Stimulated activated naive CD8-positive, alpha-beta T cell treated with anti-CD3 and anti-CD28 coated beads, Interleukin-15, Interleukin-2, amounts not matched to agents 100 ng/mL and 50 ng/mL, for 24 hours (primary cell): ENCODE results near the gene SFXN5.

Experiments used
- H3K27ac Mint-ChIP-seq: one replicate; pipeline ENCODE4 v1.8.0; 2021; ENCODE audit warnings: mild to moderate bottlenecking, mixed read lengths
- H3K27me3 Mint-ChIP-seq: one replicate; pipeline ENCODE4 v1.8.0; 2021; ENCODE audit warnings: mixed read lengths
- H3K36me3 Mint-ChIP-seq: one replicate; pipeline ENCODE4 v1.8.0; 2021; ENCODE audit warnings: low read depth, mixed read lengths
- H3K4me1 Mint-ChIP-seq: one replicate; pipeline ENCODE4 v1.8.0; 2021; ENCODE audit warnings: low read depth, mixed read lengths
- H3K4me3 Mint-ChIP-seq: one replicate; pipeline ENCODE4 v1.8.0; 2021; ENCODE audit warnings: mild to moderate bottlenecking, mixed read lengths
- H3K9me3 Mint-ChIP-seq: one replicate; pipeline ENCODE4 v1.8.0; 2021; ENCODE audit warnings: mixed read lengths

Gene SFXN5

DNA sequence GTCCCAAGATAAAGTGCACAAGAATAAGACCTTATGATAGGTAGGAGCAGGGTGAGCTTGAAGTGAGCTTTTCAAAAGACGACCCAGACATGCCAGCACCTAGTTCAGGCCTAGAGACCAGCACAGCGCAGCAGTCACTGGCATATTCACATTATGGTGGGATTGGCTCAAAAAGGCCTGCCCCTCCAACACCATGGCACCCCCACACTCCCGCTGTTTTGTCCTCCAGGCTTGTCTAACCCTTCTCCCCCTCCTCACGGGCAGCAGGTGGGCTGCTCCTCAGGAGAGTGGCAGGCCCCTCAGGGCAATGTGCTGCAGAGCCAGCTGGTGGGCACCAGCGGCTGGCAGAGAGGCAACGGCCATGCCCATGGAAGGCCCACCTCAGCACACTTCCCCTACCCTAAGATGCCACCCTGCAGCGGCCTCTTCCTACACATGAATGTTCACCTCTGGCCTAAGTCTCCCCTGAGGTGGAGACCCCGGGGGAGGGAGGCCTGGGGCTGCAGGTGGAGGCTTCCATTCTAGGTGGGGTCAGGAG, 128.6 kb downstream of the SFXN5 start:
- H3K27ac Mint-ChIP-seq = no peak overlapping the region
- H3K9me3 Mint-ChIP-seq = no peaks in the 10 kb centered on the region
- no peaks in the 10 kb centered on the region for H3K27me3 Mint-ChIP-seq
- no peak overlapping the region for H3K4me3 Mint-ChIP-seq
- no peaks in the 10 kb centered on the region for H3K36me3 Mint-ChIP-seq
- H3K4me1 Mint-ChIP-seq = no peaks in the 10 kb centered on the region

DNA sequence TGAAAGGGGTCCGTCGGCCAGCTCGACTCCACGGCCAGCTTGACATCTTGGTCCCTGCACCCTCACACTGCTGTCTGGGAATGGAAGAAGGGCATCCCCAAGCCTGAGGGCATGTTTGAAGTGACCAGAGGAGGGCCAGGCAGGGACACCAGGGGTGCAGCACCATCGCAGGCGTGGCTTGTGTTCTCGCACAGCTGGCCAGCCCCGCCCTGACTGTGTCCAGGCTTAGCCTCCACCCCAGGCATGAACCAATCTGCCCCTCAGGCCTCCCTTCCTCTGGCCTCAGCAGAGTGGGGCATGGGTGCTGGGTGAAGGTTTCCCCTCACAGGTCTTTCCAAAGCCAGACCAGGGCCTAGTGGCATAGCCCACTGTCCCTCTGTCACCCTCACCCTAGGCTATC, 129.2 kb downstream of the SFXN5 start:
- H3K27me3 Mint-ChIP-seq = no peaks in the 10 kb centered on the region
- no peaks in the 10 kb centered on the region for H3K36me3 Mint-ChIP-seq
- no peak overlapping the region for H3K4me3 Mint-ChIP-seq
- no peaks in the 10 kb centered on the region for H3K4me1 Mint-ChIP-seq
- H3K9me3 Mint-ChIP-seq = no peaks in the 10 kb centered on the region
- no peak overlapping the region for H3K27ac Mint-ChIP-seq

DNA sequence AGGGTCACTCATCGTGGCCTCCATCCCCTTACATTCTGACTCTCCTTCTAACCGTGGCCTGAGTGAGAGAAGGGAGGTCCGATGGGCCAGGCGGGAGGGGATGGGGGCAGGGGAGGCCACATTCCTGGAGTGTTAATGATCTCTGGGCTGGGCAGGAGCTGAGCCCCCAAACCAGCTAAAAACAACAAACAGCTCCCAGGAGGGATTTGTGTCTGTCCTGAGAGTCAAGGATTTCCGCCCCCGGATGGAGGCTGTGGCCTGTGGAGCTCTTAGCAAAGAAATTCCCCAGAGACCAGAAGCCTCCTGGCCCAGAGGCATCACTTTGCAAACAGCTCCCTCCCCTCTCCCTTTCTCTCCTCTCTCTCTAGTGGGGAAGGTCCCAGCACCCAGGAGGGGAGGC, 130.7 kb downstream of the SFXN5 start:
- H3K9me3 Mint-ChIP-seq = no peaks in the 10 kb centered on the region

GRCh38 chr2:72940361-72940760, 131.2 kb downstream of the SFXN5 start:
- Mint-ChIP-seq H3K9me3 (no peaks in the 10 kb centered on the region), H3K27ac (no peak overlapping the region), H3K27me3 (no peaks in the 10 kb centered on the region), H3K4me3 (no peak overlapping the region), H3K36me3 (no peaks in the 10 kb centered on the region), H3K4me1 (no peaks in the 10 kb centered on the region)

More for the DNA sequence above, 130.7 kb downstream of the SFXN5 start:
- Mint-ChIP-seq H3K4me1 (no peaks in the 10 kb centered on the region), H3K36me3 (no peaks in the 10 kb centered on the region), H3K27ac (no peak overlapping the region), H3K4me3 (no peak overlapping the region), H3K27me3 (no peaks in the 10 kb centered on the region)

DNA sequence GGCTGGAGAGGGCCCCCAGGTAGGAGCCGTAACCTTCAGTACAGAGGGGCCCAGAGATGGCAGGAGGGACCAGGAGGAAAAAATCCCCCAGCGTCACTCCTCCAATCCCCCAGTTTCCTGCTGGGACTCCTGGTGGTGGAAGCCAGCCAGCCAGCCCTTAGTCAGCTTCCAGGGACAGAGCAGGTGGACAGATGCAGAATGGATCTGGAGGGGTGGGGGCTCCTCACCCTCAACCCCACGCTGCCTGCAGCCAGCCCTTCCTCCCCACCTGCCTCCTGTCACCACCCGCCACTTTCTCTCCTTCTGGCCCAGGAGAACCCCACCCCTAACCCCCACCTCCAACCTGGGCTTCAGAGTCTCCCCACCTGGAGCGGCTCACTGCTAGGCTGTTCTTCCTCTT, 133.1 kb downstream of the SFXN5 start:
- Mint-ChIP-seq H3K4me1 (no peaks in the 10 kb centered on the region), H3K9me3 (no peaks in the 10 kb centered on the region), H3K27me3 (no peaks in the 10 kb centered on the region), H3K27ac (no peak overlapping the region), H3K36me3 (no peaks in the 10 kb centered on the region), H3K4me3 (no peak overlapping the region)

DNA sequence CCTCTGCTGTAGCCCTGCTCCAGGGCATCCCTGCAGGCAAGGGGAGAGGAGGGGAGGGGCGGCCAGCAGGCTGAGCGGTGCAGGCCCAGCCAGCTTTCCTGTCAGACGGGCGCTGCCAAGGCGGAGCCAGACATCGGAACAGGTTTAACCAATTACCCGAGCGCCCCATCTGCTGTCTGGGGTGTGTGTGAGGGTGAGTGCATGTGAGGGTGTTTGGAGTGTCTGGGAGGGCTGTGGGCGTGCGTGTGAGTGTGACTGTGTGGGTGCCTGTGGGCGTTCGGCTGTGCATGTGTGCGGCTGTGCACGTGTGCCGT, 134.2 kb downstream of the SFXN5 start:
- Mint-ChIP-seq H3K27ac (no peak overlapping the region), H3K36me3 (no peaks in the 10 kb centered on the region), H3K4me1 (no peaks in the 10 kb centered on the region), H3K4me3 (no peak overlapping the region), H3K27me3 (no peaks in the 10 kb centered on the region), H3K9me3 (no peaks in the 10 kb centered on the region)

GRCh38 chr2:72936660-72937355, 134.7 kb downstream of the SFXN5 start:
- Mint-ChIP-seq H3K36me3 (no peaks in the 10 kb centered on the region), H3K27me3 (no peaks in the 10 kb centered on the region), H3K27ac (no peak overlapping the region), H3K4me3 (no peak overlapping the region), H3K9me3 (no peaks in the 10 kb centered on the region), H3K4me1 (no peaks in the 10 kb centered on the region)

DNA sequence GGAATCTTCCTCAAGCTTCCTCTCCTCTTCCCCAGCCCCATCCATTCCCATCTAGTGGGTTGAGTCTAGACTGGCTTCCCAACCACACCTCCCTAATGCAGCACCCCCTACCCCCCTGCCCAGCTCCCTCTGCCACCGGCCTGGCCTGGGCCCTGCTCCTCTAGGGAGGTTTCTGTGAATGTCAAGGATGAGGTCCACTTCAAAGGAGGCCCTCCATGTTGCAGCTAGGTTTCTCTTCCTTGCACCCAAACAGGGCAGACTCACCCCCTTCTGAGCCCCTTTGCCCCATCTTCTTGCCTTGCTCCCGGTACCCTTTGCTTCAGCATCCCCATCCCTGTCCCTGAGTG, 135.9 kb downstream of the SFXN5 start:
- H3K27me3 Mint-ChIP-seq = peaks cover 3% of the 10 kb centered on the region

GRCh38 chr2:72934683-72935610, 136.6 kb downstream of the SFXN5 start:
- no peak overlapping the region for H3K27ac Mint-ChIP-seq
- H3K4me1 Mint-ChIP-seq = no peaks in the 10 kb centered on the region
- H3K9me3 Mint-ChIP-seq = no peaks in the 10 kb centered on the region
- peaks cover 3% of the 10 kb centered on the region for H3K27me3 Mint-ChIP-seq
- no peaks in the 10 kb centered on the region for H3K36me3 Mint-ChIP-seq
- H3K4me3 Mint-ChIP-seq = no peak overlapping the region

More for the DNA sequence above, 135.9 kb downstream of the SFXN5 start:
- Mint-ChIP-seq H3K4me3 (no peak overlapping the region), H3K27ac (no peak overlapping the region), H3K36me3 (no peaks in the 10 kb centered on the region), H3K9me3 (no peaks in the 10 kb centered on the region), H3K4me1 (no peaks in the 10 kb centered on the region)

GRCh38 chr2:72933646-72934151, 137.8 kb downstream of the SFXN5 start:
- peaks cover 3% of the 10 kb centered on the region for H3K27me3 Mint-ChIP-seq
- H3K4me1 Mint-ChIP-seq = no peaks in the 10 kb centered on the region
- H3K27ac Mint-ChIP-seq = no peak overlapping the region
- no peak overlapping the region for H3K4me3 Mint-ChIP-seq
- no peaks in the 10 kb centered on the region for H3K36me3 Mint-ChIP-seq
- no peaks in the 10 kb centered on the region for H3K9me3 Mint-ChIP-seq

DNA sequence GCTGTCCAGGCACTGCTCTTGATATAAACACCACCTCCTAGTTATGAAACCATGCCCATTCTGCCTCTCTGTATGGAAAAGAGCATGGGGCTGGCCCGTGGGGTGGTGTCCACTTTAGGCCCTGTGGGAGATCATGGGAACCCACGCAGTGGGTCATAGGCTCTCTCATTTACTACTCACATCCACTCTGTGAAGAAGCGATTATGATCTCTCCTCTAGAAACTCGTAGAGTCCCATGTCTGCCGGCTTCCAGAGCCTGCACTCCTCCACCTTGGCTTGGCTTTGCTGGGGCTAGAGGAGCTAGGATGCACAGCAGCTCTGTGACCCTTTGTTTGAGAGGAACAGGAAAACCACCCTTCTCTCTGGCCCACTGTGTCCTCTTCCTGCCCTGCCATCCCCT, 138.3 kb downstream of the SFXN5 start:
- H3K36me3 Mint-ChIP-seq = no peaks in the 10 kb centered on the region
- no peak overlapping the region for H3K27ac Mint-ChIP-seq
- H3K4me1 Mint-ChIP-seq = no peaks in the 10 kb centered on the region
- H3K9me3 Mint-ChIP-seq = no peaks in the 10 kb centered on the region
- H3K4me3 Mint-ChIP-seq = no peak overlapping the region
- peaks cover 3% of the 10 kb centered on the region for H3K27me3 Mint-ChIP-seq

DNA sequence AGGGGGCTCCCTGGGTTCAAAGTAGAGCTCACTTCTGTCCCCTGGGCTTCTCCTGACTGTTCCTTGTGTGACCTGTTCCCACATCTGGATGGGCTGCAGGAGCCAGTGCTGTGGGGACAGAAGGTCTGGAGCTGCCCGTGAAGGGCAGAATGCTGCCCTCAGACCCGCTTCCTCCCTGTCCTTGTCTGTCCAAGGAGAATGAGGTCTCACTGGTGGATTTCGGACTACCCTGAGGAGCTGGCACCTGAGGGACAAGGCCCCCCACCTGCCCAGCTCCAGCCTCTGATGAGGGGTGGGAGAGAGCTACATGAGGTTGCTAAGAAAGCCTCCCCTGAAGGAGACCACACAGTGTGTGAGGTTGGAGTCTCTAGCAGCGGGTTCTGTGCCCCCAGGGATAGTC, 138.7 kb downstream of the SFXN5 start:
- Mint-ChIP-seq H3K27me3 (peaks cover 3% of the 10 kb centered on the region), H3K4me3 (no peak overlapping the region), H3K27ac (no peak overlapping the region), H3K36me3 (no peaks in the 10 kb centered on the region), H3K4me1 (no peaks in the 10 kb centered on the region), H3K9me3 (no peaks in the 10 kb centered on the region)

GRCh38 chr2:72932045-72932740, 139.3 kb downstream of the SFXN5 start:
- Mint-ChIP-seq H3K9me3 (no peaks in the 10 kb centered on the region), H3K4me3 (no peak overlapping the region), H3K4me1 (no peaks in the 10 kb centered on the region), H3K27ac (no peak overlapping the region), H3K36me3 (no peaks in the 10 kb centered on the region), H3K27me3 (peaks cover 3% of the 10 kb centered on the region)

- H3K27me3 Mint-ChIP-seq = peaks cover 3% of the 10 kb centered on the region
- H3K4me3 Mint-ChIP-seq = no peak overlapping the region
- no peaks in the 10 kb centered on the region for H3K9me3 Mint-ChIP-seq
- no peaks in the 10 kb centered on the region for H3K36me3 Mint-ChIP-seq
- H3K27ac Mint-ChIP-seq = no peak overlapping the region
- H3K4me1 Mint-ChIP-seq = no peaks in the 10 kb centered on the region
Observed at GRCh38 chr2:72931280-72931910, 140.1 kb downstream of the SFXN5 start.
